WTC11 (cell line): ENCODE measurements around the gene RAB1B. TPM values are rescaled to one million over a fixed set of nuclear protein-coding genes. Genes with fewer than 3 reads are reported as not detected.

ENCODE experiments used
- ATAC-seq: fragments of 200-7000 bp; cut with Tn5 transposase; 2 replicates; pipeline ENCODE4 v1.10.0; 2021; ENCODE audit warnings: mild to moderate bottlenecking, moderate library complexity
- CTCF ChIA-PET: fragments of 300-600 bp; sonication (Branson Sonifier 250); formaldehyde crosslinking; loops from one replicate; lab custom pipeline; 2021; ENCODE audit warnings: antibody characterized with exemption; lab: Charles Lee
- POLR2A ChIA-PET: fragments of 350-600 bp; sonication (Branson Sonifier 250); formaldehyde crosslinking; loops from one replicate; lab custom pipeline; 2021; ENCODE audit warnings: antibody characterized with exemption; lab: Charles Lee
- DNase-seq: peaks from one replicate; pipeline ENCODE4 v3.0.0; 2021; ENCODE audit warnings: low spot score
- H3K27ac Mint-ChIP-seq: 2 replicates; pipeline ENCODE4 v1.8.0; 2021; ENCODE audit warnings: mixed read lengths
- H3K27me3 Mint-ChIP-seq: 2 replicates; pipeline ENCODE4 v1.8.0; 2021; ENCODE audit warnings: low read depth, mild to moderate bottlenecking, moderate library complexity, mixed read lengths
- H3K36me3 Mint-ChIP-seq: 2 replicates; pipeline ENCODE4 v1.8.0; 2021; ENCODE audit warnings: mixed read lengths
- H3K4me1 Mint-ChIP-seq: 2 replicates; pipeline ENCODE4 v1.8.0; 2022; ENCODE audit warnings: mixed read lengths
- H3K4me3 Mint-ChIP-seq: 2 replicates; pipeline ENCODE4 v1.8.0; 2021; ENCODE audit warnings: mild to moderate bottlenecking, moderate library complexity, mixed read lengths
- H3K9me3 Mint-ChIP-seq: 2 replicates; pipeline ENCODE4 v1.8.0; 2021; ENCODE audit warnings: mixed read lengths
- ATF1 ChIP-seq: sonication (generic); formaldehyde crosslinking; IDR thresholded peaks from 2 replicates; pipeline ENCODE4 v1.8.1; 2023; ENCODE audit warnings: mild to moderate bottlenecking, moderate library complexity, missing genetic modification reagents
- CBFB ChIP-seq: sonication (generic); formaldehyde crosslinking; IDR thresholded peaks from 2 replicates; pipeline ENCODE4 v1.8.1; 2022; ENCODE audit warnings: mild to moderate bottlenecking, low read depth, missing genetic modification reagents
- CREM ChIP-seq: sonication (generic); formaldehyde crosslinking; IDR thresholded peaks from 2 replicates; pipeline ENCODE4 v1.8.1; 2022; ENCODE audit warnings: mild to moderate bottlenecking, missing genetic modification reagents, moderate library complexity
- ESRRA ChIP-seq: sonication (generic); formaldehyde crosslinking; IDR thresholded peaks from 2 replicates; pipeline ENCODE4 v1.8.1; 2022; ENCODE audit warnings: mild to moderate bottlenecking, missing genetic modification reagents, borderline replicate concordance
- FOXK1 ChIP-seq: sonication (generic); formaldehyde crosslinking; IDR thresholded peaks from 2 replicates; pipeline ENCODE4 v1.8.0; 2022; ENCODE audit warnings: mild to moderate bottlenecking, moderate library complexity, missing genetic modification reagents
- GRHL2 ChIP-seq: fragments of 250-450 bp; sonication (Bioruptor Pico); IDR thresholded peaks from 2 replicates; pipeline ENCODE4 v1.8.0; 2022; ENCODE audit warnings: mild to moderate bottlenecking, moderate library complexity; ENCODE audit not compliant: insufficient replicate concordance, severe bottlenecking
- IRF2 ChIP-seq: sonication (generic); formaldehyde crosslinking; IDR thresholded peaks from 2 replicates; pipeline ENCODE4 v1.8.0; 2022; ENCODE audit warnings: low read depth, missing genetic modification reagents, borderline replicate concordance
- NFATC4 ChIP-seq: fragments of 250-450 bp; sonication (Bioruptor Pico); IDR thresholded peaks from 2 replicates; pipeline ENCODE4 v1.9.0; 2021; ENCODE audit warnings: mild to moderate bottlenecking
- NR2C2 ChIP-seq: sonication (generic); formaldehyde crosslinking; IDR thresholded peaks from 2 replicates; pipeline ENCODE4 v1.8.0; 2022; ENCODE audit warnings: mild to moderate bottlenecking, missing genetic modification reagents
- NR3C1 ChIP-seq: sonication (generic); formaldehyde crosslinking; conservative IDR thresholded peaks from 2 replicates; pipeline ENCODE4 v1.8.1; 2023; ENCODE audit warnings: low read depth, mild to moderate bottlenecking, missing genetic modification reagents
- PRRX2 ChIP-seq: fragments of 250-450 bp; sonication (Bioruptor Pico); IDR thresholded peaks from 2 replicates; pipeline ENCODE4 v1.8.0; 2021; ENCODE audit warnings: mild to moderate bottlenecking
- RORB ChIP-seq: fragments of 250-450 bp; sonication (Bioruptor Pico); IDR thresholded peaks from 2 replicates; pipeline ENCODE4 v1.9.0; 2021; ENCODE audit warnings: mild to moderate bottlenecking
- SMAD3 ChIP-seq: sonication (generic); formaldehyde crosslinking; IDR thresholded peaks from 2 replicates; pipeline ENCODE4 v1.8.0; 2022; ENCODE audit warnings: missing genetic modification reagents, mild to moderate bottlenecking, borderline replicate concordance
- SOX15 ChIP-seq: fragments of 250-450 bp; sonication (Bioruptor Pico); IDR thresholded peaks from 2 replicates; pipeline ENCODE4 v1.9.0; 2021; ENCODE audit warnings: mild to moderate bottlenecking
- ZNF121 ChIP-seq: sonication (generic); formaldehyde crosslinking; IDR thresholded peaks from 2 replicates; pipeline ENCODE4 v1.8.0; 2023; ENCODE audit warnings: missing genetic modification reagents
- ZNF416 ChIP-seq: fragments of 250-450 bp; sonication (Bioruptor Pico); IDR thresholded peaks from 2 replicates; pipeline ENCODE4 v1.9.0; 2021; ENCODE audit warnings: mild to moderate bottlenecking, inconsistent platforms
- total RNA-seq: library from RNA; stranded (reverse); gene quantifications from 3 replicates; pipeline ENCODE4 v1.2.3, GENCODE V29; 2021
- TF ChIP-seq, protein P1 (sequence below): sonication (generic); formaldehyde crosslinking; IDR thresholded peaks from 2 replicates; pipeline ENCODE4 v1.8.1; 2023; ENCODE audit warnings: mild to moderate bottlenecking, missing genetic modification reagents
- TF ChIP-seq, protein P2 (sequence below): sonication (generic); formaldehyde crosslinking; IDR thresholded peaks from 2 replicates; pipeline ENCODE4 v1.8.1; 2023; ENCODE audit warnings: mild to moderate bottlenecking, missing genetic modification reagents, moderate library complexity
- TF ChIP-seq, protein P3 (sequence below): sonication (generic); formaldehyde crosslinking; conservative IDR thresholded peaks from 2 replicates; pipeline ENCODE4 v1.8.1; 2022; ENCODE audit warnings: mild to moderate bottlenecking, missing genetic modification reagents
- TF ChIP-seq, protein P4 (sequence below): sonication (generic); formaldehyde crosslinking; IDR thresholded peaks from 2 replicates; pipeline ENCODE4 v1.8.0; 2023; ENCODE audit warnings: mild to moderate bottlenecking, missing genetic modification reagents
- TF ChIP-seq, protein P5 (sequence below): sonication (generic); formaldehyde crosslinking; IDR thresholded peaks from 2 replicates; pipeline ENCODE4 v1.8.0; 2022; ENCODE audit warnings: mild to moderate bottlenecking, missing genetic modification reagents
- TF ChIP-seq, protein P6 (sequence below): sonication (generic); formaldehyde crosslinking; IDR thresholded peaks from 2 replicates; pipeline ENCODE4 v1.8.0; 2022; ENCODE audit warnings: mild to moderate bottlenecking, missing genetic modification reagents
- TF ChIP-seq, protein P7 (sequence below): sonication (generic); formaldehyde crosslinking; IDR thresholded peaks from 2 replicates; pipeline ENCODE4 v1.8.1; 2022; ENCODE audit warnings: mild to moderate bottlenecking, moderate library complexity, missing genetic modification reagents
- TF ChIP-seq, protein P8 (sequence below): fragments of 250-450 bp; sonication (Bioruptor Pico); IDR thresholded peaks from 2 replicates; pipeline ENCODE4 v2.1.2; 2022; ENCODE audit warnings: mild to moderate bottlenecking, moderate library complexity

The RAB1B gene
- total RNA-seq, 1 experiment from 2014 or later: 125 TPM

DNA sequence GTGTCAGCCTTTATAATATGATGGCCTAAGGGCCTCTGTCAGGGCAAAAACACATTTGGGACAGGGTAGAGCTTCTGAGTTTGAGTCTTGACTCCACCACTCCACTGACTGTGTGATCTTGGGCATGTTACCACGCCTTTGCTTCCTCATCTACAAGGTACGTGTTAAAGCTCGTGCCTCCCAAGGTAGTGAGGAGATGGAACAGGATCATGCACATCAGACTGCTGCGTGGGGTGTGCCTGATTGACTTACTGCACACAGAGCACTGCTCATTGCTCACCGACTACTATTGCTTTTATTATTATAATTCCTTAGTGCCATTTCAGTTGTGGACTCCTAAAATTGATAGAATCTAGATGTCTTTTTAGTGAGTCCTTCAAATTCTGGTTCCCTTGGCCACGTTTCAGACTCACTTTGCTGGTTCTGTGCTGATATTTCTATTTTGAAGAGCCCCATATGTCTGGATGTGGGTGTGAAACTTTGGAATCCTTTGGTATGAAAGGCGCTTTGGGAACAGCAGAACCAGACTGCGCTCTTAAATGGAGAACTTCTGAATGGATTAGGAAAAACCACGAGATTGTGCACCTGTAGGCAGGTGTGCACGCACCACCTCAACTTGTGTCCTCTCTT lies 44.1 kb upstream of the RAB1B start:
- Mint-ChIP-seq H3K4me3 (no peak overlapping the region), H3K27me3 (no peaks in the 10 kb centered on the region)
- no peak for DNase-seq
- TF ChIP-seq, protein P1, sequence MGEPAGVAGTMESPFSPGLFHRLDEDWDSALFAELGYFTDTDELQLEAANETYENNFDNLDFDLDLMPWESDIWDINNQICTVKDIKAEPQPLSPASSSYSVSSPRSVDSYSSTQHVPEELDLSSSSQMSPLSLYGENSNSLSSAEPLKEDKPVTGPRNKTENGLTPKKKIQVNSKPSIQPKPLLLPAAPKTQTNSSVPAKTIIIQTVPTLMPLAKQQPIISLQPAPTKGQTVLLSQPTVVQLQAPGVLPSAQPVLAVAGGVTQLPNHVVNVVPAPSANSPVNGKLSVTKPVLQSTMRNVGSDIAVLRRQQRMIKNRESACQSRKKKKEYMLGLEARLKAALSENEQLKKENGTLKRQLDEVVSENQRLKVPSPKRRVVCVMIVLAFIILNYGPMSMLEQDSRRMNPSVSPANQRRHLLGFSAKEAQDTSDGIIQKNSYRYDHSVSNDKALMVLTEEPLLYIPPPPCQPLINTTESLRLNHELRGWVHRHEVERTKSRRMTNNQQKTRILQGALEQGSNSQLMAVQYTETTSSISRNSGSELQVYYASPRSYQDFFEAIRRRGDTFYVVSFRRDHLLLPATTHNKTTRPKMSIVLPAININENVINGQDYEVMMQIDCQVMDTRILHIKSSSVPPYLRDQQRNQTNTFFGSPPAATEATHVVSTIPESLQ (CRISPR knock-in tag): no peak
- TF ChIP-seq, protein P2, sequence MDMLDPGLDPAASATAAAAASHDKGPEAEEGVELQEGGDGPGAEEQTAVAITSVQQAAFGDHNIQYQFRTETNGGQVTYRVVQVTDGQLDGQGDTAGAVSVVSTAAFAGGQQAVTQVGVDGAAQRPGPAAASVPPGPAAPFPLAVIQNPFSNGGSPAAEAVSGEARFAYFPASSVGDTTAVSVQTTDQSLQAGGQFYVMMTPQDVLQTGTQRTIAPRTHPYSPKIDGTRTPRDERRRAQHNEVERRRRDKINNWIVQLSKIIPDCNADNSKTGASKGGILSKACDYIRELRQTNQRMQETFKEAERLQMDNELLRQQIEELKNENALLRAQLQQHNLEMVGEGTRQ (CRISPR knock-in tag): no peak
- TF ChIP-seq, protein P3, sequence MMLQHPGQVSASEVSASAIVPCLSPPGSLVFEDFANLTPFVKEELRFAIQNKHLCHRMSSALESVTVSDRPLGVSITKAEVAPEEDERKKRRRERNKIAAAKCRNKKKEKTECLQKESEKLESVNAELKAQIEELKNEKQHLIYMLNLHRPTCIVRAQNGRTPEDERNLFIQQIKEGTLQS (CRISPR knock-in tag): no peak
- TF ChIP-seq, protein P4, sequence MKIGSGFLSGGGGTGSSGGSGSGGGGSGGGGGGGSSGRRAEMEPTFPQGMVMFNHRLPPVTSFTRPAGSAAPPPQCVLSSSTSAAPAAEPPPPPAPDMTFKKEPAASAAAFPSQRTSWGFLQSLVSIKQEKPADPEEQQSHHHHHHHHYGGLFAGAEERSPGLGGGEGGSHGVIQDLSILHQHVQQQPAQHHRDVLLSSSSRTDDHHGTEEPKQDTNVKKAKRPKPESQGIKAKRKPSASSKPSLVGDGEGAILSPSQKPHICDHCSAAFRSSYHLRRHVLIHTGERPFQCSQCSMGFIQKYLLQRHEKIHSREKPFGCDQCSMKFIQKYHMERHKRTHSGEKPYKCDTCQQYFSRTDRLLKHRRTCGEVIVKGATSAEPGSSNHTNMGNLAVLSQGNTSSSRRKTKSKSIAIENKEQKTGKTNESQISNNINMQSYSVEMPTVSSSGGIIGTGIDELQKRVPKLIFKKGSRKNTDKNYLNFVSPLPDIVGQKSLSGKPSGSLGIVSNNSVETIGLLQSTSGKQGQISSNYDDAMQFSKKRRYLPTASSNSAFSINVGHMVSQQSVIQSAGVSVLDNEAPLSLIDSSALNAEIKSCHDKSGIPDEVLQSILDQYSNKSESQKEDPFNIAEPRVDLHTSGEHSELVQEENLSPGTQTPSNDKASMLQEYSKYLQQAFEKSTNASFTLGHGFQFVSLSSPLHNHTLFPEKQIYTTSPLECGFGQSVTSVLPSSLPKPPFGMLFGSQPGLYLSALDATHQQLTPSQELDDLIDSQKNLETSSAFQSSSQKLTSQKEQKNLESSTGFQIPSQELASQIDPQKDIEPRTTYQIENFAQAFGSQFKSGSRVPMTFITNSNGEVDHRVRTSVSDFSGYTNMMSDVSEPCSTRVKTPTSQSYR (CRISPR knock-in tag): no peak
- TF ChIP-seq FOXK1 (no peak), ATF1 (CRISPR knock-in tag) (no peak), ESRRA (CRISPR knock-in tag) (no peak), CBFB (CRISPR knock-in tag) (no peak), IRF2 (CRISPR knock-in tag) (no peak)
- TF ChIP-seq, protein P5, sequence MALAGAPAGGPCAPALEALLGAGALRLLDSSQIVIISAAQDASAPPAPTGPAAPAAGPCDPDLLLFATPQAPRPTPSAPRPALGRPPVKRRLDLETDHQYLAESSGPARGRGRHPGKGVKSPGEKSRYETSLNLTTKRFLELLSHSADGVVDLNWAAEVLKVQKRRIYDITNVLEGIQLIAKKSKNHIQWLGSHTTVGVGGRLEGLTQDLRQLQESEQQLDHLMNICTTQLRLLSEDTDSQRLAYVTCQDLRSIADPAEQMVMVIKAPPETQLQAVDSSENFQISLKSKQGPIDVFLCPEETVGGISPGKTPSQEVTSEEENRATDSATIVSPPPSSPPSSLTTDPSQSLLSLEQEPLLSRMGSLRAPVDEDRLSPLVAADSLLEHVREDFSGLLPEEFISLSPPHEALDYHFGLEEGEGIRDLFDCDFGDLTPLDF (CRISPR knock-in tag): no peak
- TF ChIP-seq, protein P6, sequence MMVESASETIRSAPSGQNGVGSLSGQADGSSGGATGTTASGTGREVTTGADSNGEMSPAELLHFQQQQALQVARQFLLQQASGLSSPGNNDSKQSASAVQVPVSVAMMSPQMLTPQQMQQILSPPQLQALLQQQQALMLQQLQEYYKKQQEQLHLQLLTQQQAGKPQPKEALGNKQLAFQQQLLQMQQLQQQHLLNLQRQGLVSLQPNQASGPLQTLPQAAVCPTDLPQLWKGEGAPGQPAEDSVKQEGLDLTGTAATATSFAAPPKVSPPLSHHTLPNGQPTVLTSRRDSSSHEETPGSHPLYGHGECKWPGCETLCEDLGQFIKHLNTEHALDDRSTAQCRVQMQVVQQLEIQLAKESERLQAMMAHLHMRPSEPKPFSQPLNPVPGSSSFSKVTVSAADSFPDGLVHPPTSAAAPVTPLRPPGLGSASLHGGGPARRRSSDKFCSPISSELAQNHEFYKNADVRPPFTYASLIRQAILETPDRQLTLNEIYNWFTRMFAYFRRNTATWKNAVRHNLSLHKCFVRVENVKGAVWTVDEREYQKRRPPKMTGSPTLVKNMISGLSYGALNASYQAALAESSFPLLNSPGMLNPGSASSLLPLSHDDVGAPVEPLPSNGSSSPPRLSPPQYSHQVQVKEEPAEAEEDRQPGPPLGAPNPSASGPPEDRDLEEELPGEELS (CRISPR knock-in tag): no peak
- TF ChIP-seq, all 79 proteins: peak for 0
- ATAC-seq: no peak
- ChIA-PET POLR2A (no interaction called here), CTCF (no interaction called here)
- no peak overlapping the region for H3K27ac Mint-ChIP-seq
- no peaks in the 10 kb centered on the region for H3K36me3 Mint-ChIP-seq
- H3K9me3 Mint-ChIP-seq: no peaks in the 10 kb centered on the region
- peaks cover 17% of the 10 kb centered on the region for H3K4me1 Mint-ChIP-seq

DNA sequence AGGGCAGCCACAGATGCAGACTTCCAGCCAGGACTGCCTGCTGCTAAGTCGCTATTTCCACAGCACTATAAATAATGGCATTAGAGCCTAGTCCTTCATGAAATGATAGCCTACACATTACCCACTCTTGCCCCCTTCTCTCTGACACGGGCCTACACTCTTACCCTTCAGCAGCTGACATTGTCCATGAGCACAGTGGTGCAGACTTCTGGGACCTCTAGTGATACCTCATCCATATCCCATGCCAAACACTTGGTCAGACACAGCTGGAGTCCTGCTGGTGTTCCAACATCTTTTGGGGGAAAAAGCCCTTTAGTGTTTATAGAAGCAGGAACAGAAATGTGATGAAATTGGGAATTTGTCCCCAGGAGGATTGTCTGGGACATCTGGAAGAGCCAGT lies 43.4 kb upstream of the RAB1B start:
- POLR2A ChIA-PET: no interaction called here
- Mint-ChIP-seq H3K27ac (no peak overlapping the region), H3K36me3 (no peaks in the 10 kb centered on the region), H3K4me1 (peaks cover 17% of the 10 kb centered on the region), H3K27me3 (no peaks in the 10 kb centered on the region), H3K4me3 (no peak overlapping the region), H3K9me3 (no peaks in the 10 kb centered on the region)
- CTCF ChIA-PET: interaction anchor here (0.7 kb wide), 1 partner anchor 58 kb away, joined by 4 read pairs; no protein-coding TSS in a partner anchor
- ATAC-seq (no peak), DNase-seq (no peak)
- TF ChIP-seq SOX15 (no peak), ZNF416 (CRISPR knock-in tag) (no peak), GRHL2 (CRISPR knock-in tag) (no peak), CREM (CRISPR knock-in tag) (no peak), SMAD3 (CRISPR knock-in tag) (no peak), RORB (CRISPR knock-in tag) (no peak), PRRX2 (CRISPR knock-in tag) (no peak), NFATC4 (CRISPR knock-in tag) (no peak), ZNF121 (no peak), NR2C2 (no peak), ATF1 (CRISPR knock-in tag) (no peak), NR3C1 (CRISPR knock-in tag) (no peak)
- TF ChIP-seq, protein P7, sequence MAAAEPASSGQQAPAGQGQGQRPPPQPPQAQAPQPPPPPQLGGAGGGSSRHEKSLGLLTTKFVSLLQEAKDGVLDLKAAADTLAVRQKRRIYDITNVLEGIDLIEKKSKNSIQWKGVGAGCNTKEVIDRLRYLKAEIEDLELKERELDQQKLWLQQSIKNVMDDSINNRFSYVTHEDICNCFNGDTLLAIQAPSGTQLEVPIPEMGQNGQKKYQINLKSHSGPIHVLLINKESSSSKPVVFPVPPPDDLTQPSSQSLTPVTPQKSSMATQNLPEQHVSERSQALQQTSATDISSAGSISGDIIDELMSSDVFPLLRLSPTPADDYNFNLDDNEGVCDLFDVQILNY (CRISPR knock-in tag): no peak
- TF ChIP-seq, protein P8, sequence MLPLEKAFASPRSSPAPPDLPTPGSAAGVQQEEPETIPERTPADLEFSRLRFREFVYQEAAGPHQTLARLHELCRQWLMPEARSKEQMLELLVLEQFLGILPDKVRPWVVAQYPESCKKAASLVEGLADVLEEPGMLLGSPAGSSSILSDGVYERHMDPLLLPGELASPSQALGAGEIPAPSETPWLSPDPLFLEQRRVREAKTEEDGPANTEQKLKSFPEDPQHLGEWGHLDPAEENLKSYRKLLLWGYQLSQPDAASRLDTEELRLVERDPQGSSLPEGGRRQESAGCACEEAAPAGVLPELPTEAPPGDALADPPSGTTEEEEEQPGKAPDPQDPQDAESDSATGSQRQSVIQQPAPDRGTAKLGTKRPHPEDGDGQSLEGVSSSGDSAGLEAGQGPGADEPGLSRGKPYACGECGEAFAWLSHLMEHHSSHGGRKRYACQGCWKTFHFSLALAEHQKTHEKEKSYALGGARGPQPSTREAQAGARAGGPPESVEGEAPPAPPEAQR (CRISPR knock-in tag): no peak
